NCI-H2196 treated with DMSO at 0.1 percent for 48 hours (cell line): ENCODE measurements around the gene FMNL1.
"Not testable (repeated sequence)": the region's sequence is repeated elsewhere in the genome, so short reads cannot be mapped to it uniquely, and the experiment has no call there.

Experiments used
- DNase-seq: peaks from one replicate; lab custom pipeline; 2025; ENCODE audit not compliant: unreplicated experiment; lab: John Stamatoyannopoulos, UW

The FMNL1 gene

GRCh38 chr17:45221081-45222013, at the start of gene FMNL1:
TSS of gene FMNL1 (plus strand) at chr17:45221885. CDS start at chr17:45222125, 240 bp downstream.
- no peak for DNase-seq

GRCh38 chr17:45172232-45172540, 49.5 kb upstream of the FMNL1 start:
- DNase-seq, result no peak

- DNase-seq, result peak; percentile 84
These were observed 49.0 kb upstream of the FMNL1 start for GRCh38 chr17:45172541-45173286.

GRCh38 chr17:45175759-45176115, 45.9 kb upstream of the FMNL1 start:
- no peak for DNase-seq

- DNase-seq, result no peak
These were observed 44.1 kb upstream of the FMNL1 start for GRCh38 chr17:45177563-45177962.

GRCh38 chr17:45184144-45184543, 37.5 kb upstream of the FMNL1 start:
- no peak for DNase-seq

- no peak for DNase-seq
These were observed 34.8 kb upstream of the FMNL1 start for GRCh38 chr17:45186801-45187354.

- no peak for DNase-seq
These were observed 32.7 kb upstream of the FMNL1 start for GRCh38 chr17:45189009-45189408.

- no peak for DNase-seq
These were observed 31.0 kb upstream of the FMNL1 start for GRCh38 chr17:45190503-45191255.

- DNase-seq, result no peak
These were observed 26.3 kb upstream of the FMNL1 start for GRCh38 chr17:45195424-45195823.

- DNase-seq, result no peak
These were observed 24.6 kb upstream of the FMNL1 start for GRCh38 chr17:45197108-45197507.

- DNase-seq, result peak; percentile 86
These were observed 23.9 kb upstream of the FMNL1 start for GRCh38 chr17:45197555-45198334.

- no peak for DNase-seq
These were observed 21.0 kb upstream of the FMNL1 start for GRCh38 chr17:45200701-45201100.

- no peak for DNase-seq
These were observed 20.2 kb upstream of the FMNL1 start for GRCh38 chr17:45201457-45201856.

- DNase-seq, result not testable (repeated sequence)
These were observed 19.8 kb upstream of the FMNL1 start for GRCh38 chr17:45201880-45202279.

GRCh38 chr17:45218895-45219661, 2.6 kb upstream of the FMNL1 start:
- peak; percentile 43 for DNase-seq

GRCh38 chr17:45220079-45220478, 1.6 kb upstream of the FMNL1 start:
- no peak for DNase-seq

- no peak for DNase-seq
These were observed 266 bp downstream of the FMNL1 start for GRCh38 chr17:45222014-45222288.

- no peak for DNase-seq
These were observed 757 bp downstream of the FMNL1 start for GRCh38 chr17:45222289-45222995.
